Common myeloid progenitor, CD34-positive (primary cell): ENCODE data around the gene ZNF710.

Experiments
- CTCF ChIA-PET: fragments of 350-600 bp; sonication (Branson Sonifier 250); formaldehyde crosslinking; loops from one replicate; lab custom pipeline; 2021; ENCODE audit warnings: antibody characterized with exemption; lab: Charles Lee
- POLR2A ChIA-PET: fragments of 350-600 bp; sonication (Branson Sonifier 250); formaldehyde crosslinking; loops from one replicate; lab custom pipeline; 2021; ENCODE audit warnings: antibody characterized with exemption; lab: Charles Lee
- DNase-seq, 3 donors: peaks; one replicate each; pipeline versions ENCODE4 v3.0.0 to v3.0.0-alpha.2; 2013
- H3K27ac ChIP-seq, 2 experiments: 1 replicate in 1 of 2; 2 replicates in 1 of 2; pipeline ENCODE4 v1.7.0; 2013; ENCODE audit warnings: inconsistent platforms in 2 of 2, low read length in 2 of 2, mild to moderate bottlenecking in 2 of 2, low read depth in 1 of 2, moderate library complexity in 1 of 2; ENCODE audit not compliant: severe bottlenecking in 2 of 2, insufficient read depth in 1 of 2, poor library complexity in 1 of 2
- H3K27me3 ChIP-seq, 5 experiments: replicated peaks in 2 of 5; 1 replicate in 3 of 5; 2 replicates in 2 of 5; pipeline versions ENCODE4 v1.6.1 to v1.7.0; 2013; ENCODE audit warnings: low read length in 4 of 5, mild to moderate bottlenecking in 2 of 5, moderate library complexity in 2 of 5, inconsistent platforms in 1 of 5; ENCODE audit not compliant: insufficient read depth in 5 of 5, control insufficient read depth in 4 of 5
- H3K36me3 ChIP-seq, 4 experiments: 1 replicate in 2 of 4; 2 replicates in 2 of 4; pipeline versions ENCODE4 v1.6.1 to v1.7.0; 2013; ENCODE audit warnings: low read length in 3 of 4, control low read depth in 1 of 4, mild to moderate bottlenecking in 1 of 4; ENCODE audit not compliant: control insufficient read depth in 4 of 4, insufficient read depth in 4 of 4
- H3K4me1 ChIP-seq, 4 experiments: 1 replicate in 3 of 4; 2 replicates in 1 of 4; pipeline versions ENCODE4 v1.6.1 to v1.7.1; 2013; ENCODE audit warnings: low read length in 3 of 4, mild to moderate bottlenecking in 3 of 4, control low read depth in 1 of 4, inconsistent platforms in 1 of 4, moderate library complexity in 1 of 4; ENCODE audit not compliant: control insufficient read depth in 4 of 4, insufficient read depth in 4 of 4; ENCODE audit errors: control extremely low read depth in 1 of 4
- H3K4me3 ChIP-seq, 7 experiments: 1 replicate in 4 of 7; 2 replicates in 3 of 7; pipeline versions ENCODE4 v1.5.1 to v1.7.0; 2013; ENCODE audit warnings: mild to moderate bottlenecking in 7 of 7, low read length in 6 of 7, moderate library complexity in 6 of 7, inconsistent platforms in 2 of 7, low read depth in 2 of 7, control low read depth in 1 of 7; ENCODE audit not compliant: insufficient read depth in 4 of 7, control insufficient read depth in 1 of 7; ENCODE audit errors: extremely low read depth in 1 of 7
- H3K9me3 ChIP-seq, 5 experiments: 1 replicate in 4 of 5; 2 replicates in 1 of 5; pipeline versions ENCODE4 v1.6.1 to v1.7.1; 2013; ENCODE audit warnings: low read length in 4 of 5, mild to moderate bottlenecking in 2 of 5, inconsistent platforms in 1 of 5, low read depth in 1 of 5, moderate library complexity in 1 of 5; ENCODE audit not compliant: control insufficient read depth in 4 of 5, insufficient read depth in 2 of 5; ENCODE audit errors: control extremely low read depth in 1 of 5
- WGBS: methylation state at CpG from one replicate; pipeline ENCODE4 v1.1.5; 2013; ENCODE audit not compliant: insufficient coverage; 5-methylcytosine and 5-hydroxymethylcytosine counted together

ZNF710 gene

GRCh38 chr15:89991312-89991711 lies 9.8 kb upstream of the ZNF710 start:
- no peak overlapping the region for H3K27ac ChIP-seq
- no peaks in the 10 kb centered on the region for H3K4me1 ChIP-seq
- DNase-seq, result no peak
- H3K4me3 ChIP-seq, result no peak overlapping the region
- POLR2A ChIA-PET, result no interaction called here
- no peaks in the 10 kb centered on the region for H3K36me3 ChIP-seq
- CTCF ChIA-PET, result no interaction called here
- 50% methylated on average over 1 of the region's 4 CpGs for WGBS
- H3K27me3 ChIP-seq, result no peaks in the 10 kb centered on the region
- H3K9me3 ChIP-seq, result no peaks in the 10 kb centered on the region

GRCh38 chr15:89993349-89993748 lies 7.8 kb upstream of the ZNF710 start:
- no peaks in the 10 kb centered on the region for H3K9me3 ChIP-seq
- no peaks in the 10 kb centered on the region for H3K27me3 ChIP-seq
- H3K4me1 ChIP-seq, result no peaks in the 10 kb centered on the region
- no peak for DNase-seq
- 50% methylated on average over 1 of the region's 1 CpG for WGBS
- no peak overlapping the region for H3K4me3 ChIP-seq
- no peaks in the 10 kb centered on the region for H3K36me3 ChIP-seq
- no peak overlapping the region for H3K27ac ChIP-seq
- CTCF ChIA-PET, result interaction anchor here (0.6 kb wide), 1 partner anchor 86 kb away, joined by 3 read pairs; no protein-coding TSS in a partner anchor
- POLR2A ChIA-PET, result no interaction called here

GRCh38 chr15:89997079-89997478 lies 4.0 kb upstream of the ZNF710 start:
- ChIA-PET CTCF (interaction anchor here (1.9 kb wide), 1 partner anchor 78 kb away, joined by 5 read pairs; no protein-coding TSS in a partner anchor), POLR2A (no interaction called here)
- no peak overlapping the region for H3K4me3 ChIP-seq
- H3K9me3 ChIP-seq, result no peaks in the 10 kb centered on the region
- H3K36me3 ChIP-seq, result no peaks in the 10 kb centered on the region
- DNase-seq, result no peak
- H3K4me1 ChIP-seq, result peaks cover 0 to 26% (median 13%) of the 10 kb centered on the region in 4 experiments
- no peak overlapping the region for H3K27ac ChIP-seq
- no peaks in the 10 kb centered on the region for H3K27me3 ChIP-seq
- WGBS, result 98% methylated on average over 4 of the region's 4 CpGs

GRCh38 chr15:89998141-89998661 lies 2.9 kb upstream of the ZNF710 start:
- H3K27ac ChIP-seq, result no peak overlapping the region
- peaks cover 0 to 35% (median 22%) of the 10 kb centered on the region in 4 experiments for H3K4me1 ChIP-seq
- H3K4me3 ChIP-seq, result no peak overlapping the region
- ChIA-PET CTCF (interaction anchor here (1.3 to 1.9 kb wide), 4 partner anchors 77 to 100 kb away, joined by 3 to 5 read pairs (median 4); no protein-coding TSS in a partner anchor), POLR2A (no interaction called here)
- no peaks in the 10 kb centered on the region for H3K36me3 ChIP-seq
- no peak for DNase-seq
- no peaks in the 10 kb centered on the region for H3K27me3 ChIP-seq
- WGBS, result 91% methylated on average over 3 of the region's 5 CpGs
- H3K9me3 ChIP-seq, result no peaks in the 10 kb centered on the region

GRCh38 chr15:89998923-89999675 lies 2.0 kb upstream of the ZNF710 start:
- H3K36me3 ChIP-seq, result no peaks in the 10 kb centered on the region
- no peaks in the 10 kb centered on the region for H3K9me3 ChIP-seq
- WGBS, result 73% methylated on average over 10 of the region's 12 CpGs
- H3K4me3 ChIP-seq, result no peak overlapping the region
- CTCF ChIA-PET, result interaction anchor here (1.2 to 1.8 kb wide), 6 partner anchors 13 to 105 kb away, joined by 3 to 7 read pairs (median 4); partner anchors contain the start of gene AP3S2
- no peak overlapping the region for H3K27ac ChIP-seq
- POLR2A ChIA-PET, result interaction anchor here (0.6 to 0.8 kb wide), 2 partner anchors 32 to 61 kb away, joined by 3 to 4 read pairs; no protein-coding TSS in a partner anchor
- peaks cover 2 to 44% (median 23%) of the 10 kb centered on the region in 4 experiments for H3K4me1 ChIP-seq
- no peaks in the 10 kb centered on the region for H3K27me3 ChIP-seq
- peak in 1 of 3 donors; percentile 30 for DNase-seq

GRCh38 chr15:89999676-90000185 lies 1.4 kb upstream of the ZNF710 start:
- peaks cover 7 to 50% (median 25%) of the 10 kb centered on the region in 4 experiments for H3K4me1 ChIP-seq
- H3K9me3 ChIP-seq, result no peaks in the 10 kb centered on the region
- no peak overlapping the region for H3K4me3 ChIP-seq
- WGBS, result 84% methylated on average over 14 of the region's 14 CpGs
- ChIA-PET POLR2A (interaction anchor here (0.8 kb wide), 1 partner anchor 32 kb away, joined by 4 read pairs; no protein-coding TSS in a partner anchor), CTCF (interaction anchor here (1.2 to 1.8 kb wide), 5 partner anchors 13 to 106 kb away, joined by 3 to 7 read pairs (median 5); partner anchors contain the start of gene AP3S2)
- no peaks in the 10 kb centered on the region for H3K36me3 ChIP-seq
- no peak overlapping the region for H3K27ac ChIP-seq
- H3K27me3 ChIP-seq, result no peaks in the 10 kb centered on the region
- DNase-seq, result no peak
